Stimulated activated CD8-positive, alpha-beta memory T cell treated with anti-CD3 and anti-CD28 coated beads, Interleukin-15, amount 100 ng/mL, for 1 hour (primary cell): ENCODE results near the gene ADGRV1.

ENCODE experiments used
- DNase-seq: peaks from one replicate; pipeline ENCODE4 v3.0.0-alpha.2; 2020; ENCODE audit warnings: low read depth

ADGRV1 gene

DNA sequence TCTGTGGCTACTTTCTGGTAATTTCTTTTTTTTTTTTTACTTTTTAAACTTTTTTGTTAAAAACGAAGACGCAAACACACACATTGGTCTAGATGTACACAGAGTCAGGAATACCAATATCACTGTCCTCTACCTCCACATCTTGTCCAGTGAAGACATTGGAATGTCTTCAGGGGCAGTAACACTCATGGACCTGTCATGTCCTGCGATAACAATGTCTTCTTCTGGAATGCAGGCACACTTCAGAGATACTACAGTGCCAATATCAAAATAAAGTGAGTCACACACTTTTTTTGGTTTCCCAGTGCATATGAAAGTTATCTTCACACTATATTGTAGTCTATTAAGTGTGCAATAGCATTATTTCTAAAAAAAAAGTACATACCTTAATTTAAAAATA lies 648.7 kb downstream of the ADGRV1 start:
- DNase-seq = no peak

DNA sequence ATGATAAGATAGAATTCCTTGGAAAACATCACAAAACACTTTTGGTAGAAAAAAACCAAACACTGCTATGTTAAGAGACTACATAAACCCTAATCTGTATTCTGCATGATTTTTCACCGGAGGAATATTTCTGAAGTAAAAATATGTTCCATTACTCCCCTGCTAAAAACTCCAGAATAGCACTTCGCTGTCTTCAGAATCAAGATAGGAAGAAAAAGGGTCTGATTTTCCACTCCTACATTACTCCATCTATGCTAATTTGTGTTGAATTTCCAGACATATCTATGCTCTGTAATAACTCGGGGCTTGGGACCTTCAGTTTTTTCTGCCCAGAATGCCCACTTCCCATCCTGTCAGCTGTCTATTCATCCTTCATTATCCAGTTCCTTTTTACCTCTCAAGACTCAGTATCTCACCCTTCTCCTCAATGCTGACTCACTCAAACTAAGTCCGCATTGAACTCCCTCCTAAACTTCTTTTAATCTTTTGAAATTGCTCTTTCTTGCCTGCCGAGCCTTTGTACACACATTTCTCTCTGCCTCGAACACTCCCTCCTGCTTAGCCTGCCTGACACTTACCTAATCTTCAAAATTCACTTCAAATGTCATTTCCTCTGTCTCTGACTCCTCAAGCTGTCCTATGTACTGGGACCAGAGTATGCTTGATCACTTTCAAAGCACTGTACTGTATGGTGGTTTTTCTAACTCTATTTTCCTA lies 653.6 kb downstream of the ADGRV1 start:
- no peak for DNase-seq

DNA sequence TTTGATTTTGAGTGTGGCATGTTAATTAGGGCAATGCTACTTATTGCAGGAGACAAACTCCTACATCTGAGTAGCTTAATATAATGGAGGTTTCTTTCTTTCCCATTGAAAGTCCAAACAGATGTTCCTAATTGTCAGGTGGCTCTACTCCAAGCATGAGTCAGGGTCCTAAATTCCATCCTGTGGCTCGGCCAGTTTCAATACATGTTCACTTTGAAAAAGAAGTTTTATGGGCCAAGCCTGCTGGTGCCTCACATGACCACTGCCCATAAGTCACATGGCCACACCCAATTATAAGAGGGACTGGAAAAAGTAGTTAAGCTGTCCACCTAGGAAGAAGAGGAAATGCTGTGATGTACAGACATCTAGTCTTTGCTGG lies 654.1 kb downstream of the ADGRV1 start:
- DNase-seq = no peak
